Stimulated activated CD8-positive, alpha-beta memory T cell treated with anti-CD3 and anti-CD28 coated beads, Interleukin-2, amount 100 ng/mL, for 48 hours (primary cell): ENCODE measurements around the gene PPP1R13B.

Source experiments
- DNase-seq, 2 donors: peaks; one replicate each; pipeline ENCODE4 v3.0.0-alpha.2; 2020; ENCODE audit warnings: low read depth in 2 of 2

Gene PPP1R13B

DNA sequence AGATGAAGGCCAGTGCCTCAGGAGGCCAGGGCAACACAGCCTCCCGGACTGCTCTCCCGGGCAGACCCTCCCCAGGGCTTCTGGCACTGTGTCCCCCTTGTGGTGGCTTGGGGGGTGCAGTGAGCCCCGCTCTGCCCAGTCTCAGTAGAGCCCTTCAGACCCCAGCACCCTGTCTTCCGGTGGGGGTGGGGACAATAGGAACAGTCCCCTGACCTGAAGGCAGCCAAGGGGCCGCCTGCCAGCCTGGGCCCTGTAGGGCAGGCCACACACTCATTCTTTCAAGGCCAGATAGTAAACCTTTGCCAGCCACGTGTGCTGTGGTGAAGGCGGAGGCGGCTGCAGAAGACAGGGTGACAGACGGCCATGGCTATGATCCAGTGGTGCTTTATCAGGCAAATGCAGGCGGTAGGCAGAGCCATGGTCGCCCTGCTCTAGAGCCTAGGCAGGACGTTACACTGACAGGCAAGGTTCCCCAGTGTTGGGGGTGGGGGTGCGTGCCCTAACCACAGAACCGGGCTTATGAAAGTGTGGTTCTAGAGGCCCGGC, 116.8 kb downstream of the PPP1R13B start:
- no peak for DNase-seq

DNA sequence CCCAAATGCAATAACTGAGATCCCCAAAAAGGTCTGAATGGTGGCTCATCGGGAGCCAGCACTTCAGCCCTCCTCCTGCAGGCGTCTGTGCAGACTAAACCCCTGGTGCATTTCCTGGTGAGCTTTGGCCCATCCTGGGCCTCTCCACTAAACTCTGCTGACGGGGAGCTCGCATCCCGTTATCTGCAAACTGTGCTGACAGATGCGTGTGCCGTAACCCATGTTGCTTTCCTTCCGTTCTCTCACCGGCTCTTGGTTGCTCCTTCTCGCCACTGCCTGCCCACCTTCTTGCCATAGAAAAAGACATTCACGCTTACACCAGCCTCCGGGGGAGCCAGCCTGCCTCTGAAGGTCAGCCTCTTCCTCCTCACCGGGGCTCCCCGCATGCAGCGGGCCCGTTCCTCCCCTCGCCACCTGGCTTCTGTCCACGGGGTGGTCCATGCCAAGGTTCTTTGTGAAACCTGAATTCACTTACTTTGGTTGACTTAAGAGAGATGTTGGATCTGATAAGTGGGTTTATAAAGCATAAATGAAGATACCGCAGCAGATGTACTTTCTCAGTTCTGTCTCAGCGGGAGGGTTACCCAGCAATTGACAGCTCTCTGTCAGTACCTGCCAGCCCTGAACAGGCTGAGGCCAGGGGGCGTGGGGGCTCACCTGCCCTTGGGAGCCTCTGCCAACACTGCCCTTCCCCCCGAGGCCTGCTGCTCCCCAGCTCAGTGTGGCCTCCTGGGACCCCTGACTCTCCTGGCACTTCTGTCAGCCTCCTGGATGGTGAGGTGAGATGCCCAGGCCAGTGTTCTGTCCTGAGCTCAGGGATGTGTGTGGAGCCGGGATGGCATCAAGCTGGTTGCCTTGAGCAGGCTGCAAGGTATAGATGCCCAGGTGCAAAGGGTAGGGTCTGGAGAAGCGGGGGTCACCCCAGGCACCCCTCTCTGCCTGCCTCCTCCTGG, 117.6 kb downstream of the PPP1R13B start:
- no peak for DNase-seq

DNA sequence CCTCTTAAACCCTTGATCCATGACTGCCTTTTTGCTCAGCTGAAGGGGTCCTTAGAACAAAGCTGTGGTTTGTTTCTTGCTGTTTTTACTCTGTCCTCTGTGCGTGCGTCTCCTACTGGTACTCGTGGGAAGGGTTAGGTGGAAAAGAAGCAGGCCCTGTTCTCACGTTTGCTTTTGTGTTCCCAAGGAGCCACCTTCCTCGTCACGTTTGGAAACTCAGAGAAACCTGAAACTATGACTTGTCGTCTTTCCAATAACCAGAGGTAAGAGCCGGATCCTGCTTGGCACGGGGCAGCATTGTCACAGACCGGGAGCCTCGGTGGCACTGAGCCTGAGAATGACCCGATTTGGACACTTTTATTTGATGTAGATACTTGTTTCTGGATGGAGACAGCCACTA, 118.7 kb downstream of the PPP1R13B start:
- DNase-seq: no peak

DNA sequence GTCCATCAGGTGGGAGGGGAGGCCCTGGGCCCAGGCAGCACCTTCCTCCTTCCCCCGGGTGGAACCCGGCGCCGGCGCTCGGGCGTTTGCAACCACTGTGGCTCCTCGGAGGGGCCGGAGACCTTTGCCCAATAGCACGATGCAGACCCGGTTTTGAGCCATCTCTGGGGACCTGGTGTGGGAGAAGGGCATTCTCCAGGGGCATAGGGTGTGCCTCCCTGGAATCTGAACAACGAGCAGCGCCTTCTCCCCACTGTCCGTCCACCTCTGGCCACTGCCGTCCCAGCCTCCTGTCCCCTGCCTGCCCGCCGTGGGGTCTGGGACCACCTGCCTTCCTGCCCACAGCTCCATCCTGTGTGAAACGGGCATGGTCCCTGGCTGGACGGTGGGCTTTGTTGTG, 119.2 kb downstream of the PPP1R13B start:
- DNase-seq: no peak

DNA sequence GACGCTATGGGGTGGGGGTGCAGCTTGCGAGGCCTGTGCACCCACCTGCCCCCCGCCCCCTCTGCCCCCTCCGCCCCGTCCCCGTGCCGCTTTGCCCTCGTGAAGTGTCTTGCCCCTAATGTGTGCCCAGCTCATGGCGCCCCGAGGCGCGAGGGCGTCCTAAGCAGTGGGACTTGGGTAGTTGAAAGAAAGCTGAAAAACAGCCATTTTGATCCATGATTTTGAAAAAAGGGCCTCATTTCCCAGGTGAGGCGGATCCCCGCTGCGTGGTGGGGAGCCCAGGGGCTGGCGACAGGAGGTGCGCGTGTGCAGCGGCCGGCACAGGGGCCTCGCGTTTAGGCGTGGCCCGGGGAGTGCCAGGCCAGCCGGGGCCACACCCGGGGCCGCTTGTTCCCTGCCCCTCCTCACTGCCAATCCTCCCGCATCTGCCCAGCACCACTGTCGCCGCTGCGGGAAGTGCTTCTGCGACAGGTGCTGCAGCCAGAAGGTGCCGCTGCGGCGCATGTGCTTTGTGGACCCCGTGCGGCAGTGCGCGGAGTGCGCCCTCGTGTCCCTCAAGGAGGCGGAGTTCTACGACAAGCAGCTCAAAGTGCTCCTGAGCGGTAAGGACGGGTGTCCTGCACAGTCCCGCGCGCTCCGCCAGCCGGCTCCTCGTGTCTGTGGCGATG, 119.9 kb downstream of the PPP1R13B start:
- no peak for DNase-seq

DNA sequence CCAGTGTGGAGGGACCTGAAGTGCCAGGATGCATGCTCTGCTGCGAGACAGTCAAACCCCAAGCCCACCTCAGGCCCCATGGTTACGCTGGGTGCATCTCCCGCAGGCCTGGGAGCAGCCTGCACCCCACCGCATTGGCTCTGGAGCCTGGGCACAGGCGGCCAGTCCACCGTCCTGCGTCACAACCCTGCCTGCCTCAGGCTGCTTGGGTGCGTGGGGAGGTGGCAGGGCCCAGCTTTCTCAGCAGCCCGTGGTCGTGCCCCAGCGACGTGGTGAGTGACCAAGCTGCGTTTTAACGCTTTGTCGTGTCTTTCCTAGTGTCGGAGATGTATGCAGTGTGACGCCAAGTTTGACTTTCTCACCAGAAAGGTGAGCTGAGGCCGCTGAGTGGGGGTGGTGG, 120.9 kb downstream of the PPP1R13B start:
- DNase-seq: no peak

DNA sequence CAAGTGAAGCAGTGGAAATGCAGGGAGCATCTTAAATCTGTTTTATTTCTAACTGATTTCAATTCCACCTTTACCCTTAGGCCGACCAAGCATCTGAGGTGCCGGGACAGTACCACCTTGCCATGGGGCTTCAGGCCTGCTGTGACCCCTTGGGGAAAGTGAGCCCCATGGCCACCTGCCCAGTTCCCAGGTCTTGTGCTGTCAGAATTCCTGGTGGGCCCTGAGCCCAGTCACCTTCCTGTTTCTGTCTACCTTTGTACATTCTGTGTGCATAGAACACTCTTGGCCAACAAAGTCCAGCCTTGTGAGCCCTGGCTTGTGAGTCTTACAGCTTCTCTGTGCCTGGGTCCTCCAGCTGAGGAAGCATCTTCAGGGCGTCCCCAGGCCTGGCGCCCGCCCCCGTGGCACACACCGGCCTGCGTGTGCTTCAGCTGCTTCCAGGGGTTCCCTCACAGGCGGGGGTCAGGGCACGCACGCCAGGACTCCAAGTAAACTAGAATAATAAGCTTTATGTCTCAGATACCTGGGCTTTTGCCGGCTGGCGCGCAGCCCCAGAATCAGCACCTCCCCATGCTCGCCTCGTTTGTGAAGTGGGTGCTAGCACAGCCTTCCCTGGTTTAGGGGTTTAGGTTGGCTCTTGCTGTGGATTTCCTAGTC, 121.5 kb downstream of the PPP1R13B start:
- DNase-seq: no peak

DNA sequence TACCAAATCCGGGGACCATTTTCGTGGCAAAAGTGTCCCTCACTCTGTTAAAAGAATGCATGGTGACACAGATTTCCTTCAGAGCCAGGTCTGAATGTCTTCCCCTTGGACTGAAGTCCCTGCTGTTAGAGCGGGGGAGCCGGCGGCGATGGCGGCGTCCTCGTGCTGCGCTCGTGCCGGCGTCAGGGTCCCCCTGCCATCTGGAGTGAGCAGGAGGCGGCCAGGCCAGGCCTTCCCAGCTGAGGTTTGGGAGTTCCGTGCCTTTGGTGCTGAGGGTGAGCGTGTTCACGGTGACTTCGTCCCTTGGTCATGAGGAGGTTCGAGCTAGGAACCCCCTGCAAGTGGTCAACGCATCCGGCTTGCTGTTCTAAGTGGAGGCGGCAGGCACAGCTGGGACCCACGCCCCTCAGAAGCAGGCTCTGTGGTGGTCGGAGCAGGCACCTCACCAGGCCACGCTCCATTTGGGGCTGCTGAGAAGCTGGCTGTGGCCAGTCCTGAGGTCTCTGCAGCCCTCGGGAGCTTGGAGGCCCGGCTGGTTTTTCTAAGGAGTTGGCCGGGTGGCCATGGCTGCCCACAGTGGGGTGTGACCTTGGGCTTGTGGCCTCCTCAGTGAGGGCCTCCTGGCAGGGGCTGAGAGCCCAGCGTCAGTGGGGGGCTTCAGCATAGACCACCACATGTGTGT, 122.2 kb downstream of the PPP1R13B start:
- DNase-seq: no peak

DNA sequence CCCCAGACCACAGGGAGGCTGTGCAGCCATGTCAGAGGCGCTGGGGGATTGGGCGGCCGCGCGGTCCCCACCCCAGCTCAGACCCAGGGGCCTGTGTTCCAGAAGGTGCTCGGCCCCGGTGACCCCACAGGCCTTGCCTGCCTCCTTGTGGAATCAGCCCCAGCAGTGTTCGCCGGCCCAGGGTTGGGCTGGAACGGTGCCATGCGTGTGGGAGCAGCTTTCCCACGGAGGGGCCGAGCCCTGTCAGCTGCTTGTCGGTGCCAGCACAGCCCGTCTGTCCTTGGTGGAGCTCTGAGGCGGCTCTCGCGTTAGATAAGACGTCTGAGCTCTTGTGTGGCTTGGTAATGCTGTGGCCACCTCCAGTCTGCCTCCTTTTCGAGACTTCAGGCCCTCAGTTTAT, 123.3 kb downstream of the PPP1R13B start:
- DNase-seq: no peak

DNA sequence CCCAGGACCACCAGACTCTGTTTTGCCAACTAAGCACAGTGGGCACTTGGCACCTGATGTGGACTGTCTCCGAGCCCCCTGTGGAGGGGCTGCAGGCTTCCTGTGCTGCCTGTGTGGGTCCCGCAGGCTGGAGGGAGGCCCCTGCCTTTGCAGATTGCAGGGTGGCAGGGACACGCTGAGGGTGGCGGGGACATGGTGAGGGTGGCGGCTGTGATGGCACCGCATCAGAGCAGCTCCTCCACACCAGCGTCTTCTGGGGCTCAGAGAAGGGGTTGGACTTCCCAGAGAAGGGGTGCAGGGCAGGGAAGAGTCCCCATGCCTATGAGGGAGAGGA, 123.7 kb downstream of the PPP1R13B start:
- DNase-seq: no peak

DNA sequence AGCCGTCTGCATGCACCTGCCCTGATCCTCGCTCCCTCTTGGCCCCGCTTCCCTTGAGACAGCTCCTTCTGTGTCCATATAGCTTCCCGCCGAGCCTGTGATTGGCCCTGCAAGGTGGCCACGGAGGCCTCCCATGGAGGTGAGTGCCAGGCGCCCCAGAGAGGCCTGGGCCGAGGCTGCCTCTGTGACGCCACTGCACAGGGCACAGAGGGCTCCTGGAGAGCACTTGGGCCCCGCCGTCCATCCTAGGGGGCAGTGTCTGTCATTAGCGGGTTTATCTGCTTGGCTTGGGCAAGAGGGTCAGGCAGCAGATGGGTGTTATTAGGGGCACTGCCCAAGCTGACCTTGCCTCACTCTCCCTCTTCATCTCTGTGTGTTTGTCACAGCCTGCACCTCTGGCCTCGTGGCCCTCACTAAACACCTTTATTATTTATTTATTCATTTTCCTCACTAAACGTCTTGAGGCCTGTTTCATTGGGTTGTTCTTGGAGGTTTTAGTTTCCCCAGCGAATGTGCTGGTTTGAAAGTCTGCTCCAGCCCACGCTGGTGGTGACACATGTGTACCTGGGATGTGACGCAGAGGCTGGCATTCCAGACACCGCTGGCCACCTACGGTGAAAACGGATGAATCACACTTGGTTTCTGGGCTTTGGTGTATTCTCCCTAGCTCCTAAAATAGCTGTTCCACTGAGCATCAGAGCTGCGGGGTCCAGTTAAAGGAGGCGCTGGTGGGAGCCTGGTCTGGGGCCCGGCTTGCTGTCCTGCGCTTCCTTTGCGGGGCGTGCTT, 125.8 kb downstream of the PPP1R13B start:
- peak in 1 of 2 donors; percentile 20 for DNase-seq

DNA sequence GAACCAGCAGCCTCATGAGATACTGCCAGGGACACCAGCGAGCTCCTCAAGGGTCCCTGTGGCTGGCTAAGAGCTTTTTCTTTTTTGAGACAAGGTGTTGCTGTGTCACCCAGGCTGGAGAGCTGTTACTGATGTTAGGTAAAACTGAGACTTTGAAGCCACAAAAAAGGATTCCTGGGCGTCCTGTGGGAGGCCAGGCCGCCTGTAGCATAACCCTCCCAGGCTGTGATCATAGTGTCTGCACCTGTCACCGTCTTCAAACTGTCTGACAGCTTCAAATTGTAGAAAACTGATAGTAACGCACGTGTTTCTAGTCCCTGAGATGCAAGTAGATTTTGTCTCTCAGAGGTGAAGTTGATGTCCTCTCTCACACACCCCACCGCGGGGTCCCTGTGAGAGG, 127.6 kb downstream of the PPP1R13B start:
- no peak for DNase-seq

DNA sequence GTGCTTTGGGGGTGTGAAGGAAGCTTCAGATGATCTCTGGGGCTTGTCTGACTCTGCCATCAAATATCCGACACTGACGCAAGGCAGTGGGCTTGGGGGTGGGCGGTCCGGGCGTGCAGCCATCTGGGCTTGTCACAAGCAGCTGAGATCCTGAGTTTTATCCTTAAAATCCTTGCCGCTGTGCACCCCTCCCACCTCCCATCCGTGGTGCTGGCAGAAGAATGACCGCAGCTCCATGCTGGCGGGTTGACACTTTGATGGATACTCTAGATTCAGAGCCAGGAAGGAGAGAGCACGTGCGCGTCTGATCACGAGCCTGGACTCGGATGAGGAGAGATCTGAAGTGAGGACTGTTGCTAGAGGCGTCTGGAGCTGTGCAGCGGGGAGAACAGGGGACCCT, 128.8 kb downstream of the PPP1R13B start:
- no peak for DNase-seq

DNA sequence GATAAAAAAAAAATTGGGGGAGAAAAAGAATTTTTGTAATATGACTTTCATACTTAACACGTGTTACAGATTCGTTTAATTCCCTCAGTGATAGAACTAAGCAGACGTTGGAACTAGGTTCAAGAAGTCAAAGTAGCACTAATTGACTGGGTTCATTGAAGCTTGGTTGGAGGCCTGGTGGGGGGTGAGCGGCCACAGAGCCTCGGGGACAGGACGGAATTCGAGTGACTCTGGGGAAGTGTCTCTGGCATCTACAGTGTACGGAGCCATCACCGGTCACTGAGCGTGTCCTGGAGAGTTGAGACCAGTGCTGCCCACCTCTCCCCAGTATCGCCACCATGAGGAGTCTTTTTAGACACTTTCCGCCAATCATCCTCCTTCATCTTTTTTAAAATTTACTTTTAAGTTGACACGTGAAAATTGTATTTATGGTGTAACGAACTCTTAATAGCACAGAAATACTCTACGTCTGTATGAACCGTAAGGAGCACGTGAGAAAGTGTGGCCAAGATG, 130.4 kb downstream of the PPP1R13B start:
- DNase-seq: no peak

DNA sequence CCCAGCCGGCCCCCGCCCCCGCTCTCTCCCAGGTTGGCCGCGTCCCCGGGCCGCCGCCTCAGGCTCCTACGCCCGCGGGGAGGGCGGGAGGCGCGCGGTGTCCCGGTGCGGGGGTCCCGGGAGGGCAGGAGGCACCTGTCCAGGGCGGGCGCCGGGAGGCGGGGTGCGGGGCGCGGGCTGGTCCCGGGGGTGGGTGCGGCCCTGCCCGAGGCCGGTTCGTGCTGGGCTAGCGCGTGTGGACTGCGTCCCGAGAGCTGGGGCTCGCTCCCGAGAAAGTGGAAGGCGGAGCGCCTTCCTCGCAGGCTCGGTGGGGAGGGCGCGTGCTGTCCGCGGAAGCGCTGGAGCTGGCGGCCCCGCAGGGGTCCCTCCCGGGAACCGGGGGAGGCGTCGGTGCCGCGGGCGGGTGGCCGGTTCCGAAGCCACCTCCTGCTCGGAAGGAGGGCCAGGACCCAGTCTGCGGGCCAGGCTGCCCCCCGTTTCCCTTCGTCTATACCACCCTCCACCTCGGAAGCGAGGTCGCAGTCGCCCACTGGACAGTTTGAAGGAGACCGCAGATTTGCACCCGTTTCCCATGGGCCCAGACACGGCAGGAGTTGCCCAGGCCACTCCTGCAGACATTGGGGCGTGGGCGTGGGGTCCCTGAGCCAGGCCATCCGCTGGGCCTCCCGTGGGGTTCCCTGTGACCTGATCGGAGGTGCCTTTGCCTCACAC, 131.1 kb downstream of the PPP1R13B start:
- DNase-seq: no peak

DNA sequence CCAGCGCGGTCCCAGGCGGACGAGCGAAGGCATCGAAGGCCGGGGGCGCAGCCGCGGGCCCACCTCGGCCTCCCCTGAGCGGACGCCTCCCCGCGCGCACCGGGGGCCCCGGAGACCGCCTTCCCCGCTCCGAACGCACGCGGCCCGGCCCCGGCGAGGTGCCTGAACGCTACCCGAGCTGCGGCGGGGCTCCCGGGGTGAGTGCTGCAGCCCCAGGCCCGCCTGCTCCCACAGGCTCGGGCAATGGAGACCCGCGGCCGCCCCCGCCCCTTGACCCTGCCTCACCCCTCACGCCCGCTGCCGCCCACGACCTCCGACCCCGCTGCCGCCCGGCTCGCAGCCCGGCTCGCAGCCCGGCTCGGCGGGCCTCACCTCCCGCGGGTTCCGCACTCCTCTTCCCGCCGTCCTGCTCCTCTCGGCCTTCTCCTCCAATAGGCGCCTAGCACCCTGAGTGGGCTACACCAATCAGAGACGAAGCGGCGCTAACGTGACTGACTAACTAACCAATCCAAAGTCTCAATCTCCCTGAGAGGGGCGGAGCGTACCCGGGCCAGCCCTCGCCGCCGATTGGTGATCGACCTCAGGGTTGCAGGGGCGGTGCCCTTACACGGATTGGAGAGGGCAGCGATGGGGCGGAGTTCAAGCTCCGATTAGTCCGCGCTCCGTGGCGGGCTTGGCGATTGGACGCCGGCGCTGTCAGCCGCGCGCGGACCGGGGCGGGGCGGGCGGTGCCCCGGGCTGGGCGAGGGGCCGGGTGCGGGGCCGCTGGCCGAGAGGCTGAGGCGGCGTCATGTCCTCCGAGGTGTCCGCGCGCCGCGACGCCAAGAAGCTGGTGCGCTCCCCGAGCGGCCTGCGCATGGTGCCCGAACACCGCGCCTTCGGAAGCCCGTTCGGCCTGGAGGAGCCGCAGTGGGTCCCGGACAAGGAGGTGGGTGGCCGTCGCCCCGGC, 132.0 kb downstream of the PPP1R13B start, which contains the start of the genes XRCC3 and ZFYVE21:
XRCC3 (minus strand) TSS at position 400 of the 949 bp plus-strand sequence. CDS start 4,364 bp downstream, outside the sequence.
ZFYVE21 (plus strand) TSS at position 759 of the 949 bp plus-strand sequence; CDS start at position 791, 32 bp downstream.
- peak; percentile 99 for DNase-seq

DNA sequence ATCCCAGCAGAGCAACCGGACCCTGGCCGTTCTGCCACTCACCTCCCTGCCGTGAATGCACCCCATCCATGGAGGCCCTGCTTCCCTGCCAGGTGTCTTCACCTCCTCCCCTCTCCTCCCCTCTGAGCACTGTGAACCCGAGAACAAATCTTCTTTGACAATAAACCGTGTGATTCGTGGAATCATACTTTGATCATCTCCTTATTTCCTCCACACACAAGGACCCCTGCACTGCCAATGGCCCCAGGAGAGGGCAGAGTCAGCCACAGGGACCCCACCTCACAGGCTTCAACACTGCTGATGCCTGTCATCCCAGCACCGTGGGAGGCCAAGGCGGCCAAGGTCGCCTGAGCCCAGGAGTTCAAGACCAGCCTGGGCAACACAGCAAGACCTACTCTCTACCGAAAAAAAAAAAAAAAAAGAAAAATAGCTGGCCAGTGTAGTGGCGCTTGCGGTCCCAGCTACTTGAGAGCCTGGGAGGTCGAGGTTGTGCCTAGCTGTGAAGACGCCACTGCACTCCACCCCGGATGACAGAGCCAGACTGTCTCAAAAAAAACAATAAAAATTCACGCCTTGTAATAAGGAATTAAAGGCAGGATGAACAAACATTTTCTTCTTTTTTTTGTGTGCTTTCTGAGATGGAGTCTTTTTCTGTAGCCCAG, 133.2 kb downstream of the PPP1R13B start:
- no peak for DNase-seq
